Dedifferentiated amniotic fluid mesenchymal stem cell (primary cell): ENCODE measurements around the gene HABP4.

Experiments
- DNase-seq: peaks from one replicate; pipeline ENCODE4 v3.0.0-alpha.2; 2016; ENCODE audit errors: extremely low spot score

HABP4 gene

GRCh38 chr9:96478829-96479371 is 28.9 kb downstream of the HABP4 start:
- peak; percentile 19 for DNase-seq

- DNase-seq, result no peak
Measured at GRCh38 chr9:96480736-96481135, 30.8 kb downstream of the HABP4 start.

- no peak for DNase-seq
Measured at GRCh38 chr9:96482476-96482875, 32.5 kb downstream of the HABP4 start.

GRCh38 chr9:96483197-96483596 is 33.2 kb downstream of the HABP4 start:
- no peak for DNase-seq

GRCh38 chr9:96483733-96484390 is 33.9 kb downstream of the HABP4 start:
- no peak for DNase-seq

GRCh38 chr9:96484521-96484931 is 34.6 kb downstream of the HABP4 start:
- DNase-seq, result no peak

- DNase-seq, result no peak
Measured at GRCh38 chr9:96485280-96485679, 35.3 kb downstream of the HABP4 start.

GRCh38 chr9:96486386-96487028 is 36.5 kb downstream of the HABP4 start:
- peak; percentile 87 for DNase-seq

- no peak for DNase-seq
Measured at GRCh38 chr9:96487029-96487396, 37.0 kb downstream of the HABP4 start.

GRCh38 chr9:96487949-96488348 is 38.0 kb downstream of the HABP4 start:
- no peak for DNase-seq

GRCh38 chr9:96489482-96489979 is 39.6 kb downstream of the HABP4 start:
- no peak for DNase-seq

GRCh38 chr9:96490534-96491078 is 40.6 kb downstream of the HABP4 start:
- DNase-seq, result no peak

GRCh38 chr9:96491079-96491879 is 41.3 kb downstream of the HABP4 start:
- DNase-seq, result no peak

GRCh38 chr9:96491880-96492525 is 42.0 kb downstream of the HABP4 start:
- no peak for DNase-seq

GRCh38 chr9:96492993-96493531 is 43.1 kb downstream of the HABP4 start:
- no peak for DNase-seq

- no peak for DNase-seq
Measured at GRCh38 chr9:96493757-96494156, 43.8 kb downstream of the HABP4 start.

- no peak for DNase-seq
Measured at GRCh38 chr9:96494215-96494800, 44.3 kb downstream of the HABP4 start.

GRCh38 chr9:96495341-96495740 is 45.4 kb downstream of the HABP4 start:
- no peak for DNase-seq

- DNase-seq, result no peak
Measured at GRCh38 chr9:96496368-96497116, 46.6 kb downstream of the HABP4 start.

- DNase-seq, result no peak
Measured at GRCh38 chr9:96497117-96497399, 47.1 kb downstream of the HABP4 start.
